SK-N-SH (cell line): ENCODE data around the gene PTPN4. TPM values are rescaled to one million over a fixed set of nuclear protein-coding genes. Genes with fewer than 3 reads are reported as not detected.
"Not testable (repeated sequence)": the region's sequence is repeated elsewhere in the genome, so short reads cannot be mapped to it uniquely, and the experiment has no call there.

Source experiments
- CTCF ChIA-PET: fragments of 300-600, 350-600 bp; formaldehyde crosslinking; extraction: SDS; loops from one replicate; lab custom pipeline; 2021; lab: Yijun Ruan, JAX
- POLR2A ChIA-PET: fragments of 350-600 bp; sonication (Branson Sonifier 250); formaldehyde crosslinking; extraction: SDS; loops from one replicate; lab custom pipeline; 2020; ENCODE audit warnings: antibody characterized with exemption, inconsistent platforms; lab: Yijun Ruan, JAX
- DNase-seq: peaks from one replicate; pipeline ENCODE4 v3.0.0; 2012
- H2AFZ ChIP-seq: fragments of 200-600 bp; sonication (generic); 2 replicates; pipeline ENCODE4 v1.8.1; 2016; ENCODE audit warnings: antibody characterized with exemption, mild to moderate bottlenecking, low read depth
- H3F3A ChIP-seq: fragments of 200-600 bp; sonication (generic); replicated peaks from 2 replicates; pipeline ENCODE3; 2016; ENCODE audit warnings: antibody characterized with exemption, mild to moderate bottlenecking; ENCODE audit not compliant: insufficient read depth
- H3K27ac ChIP-seq, 2 experiments: fragments of 200-500 bp in 1 of 2; fragments of 200-600 bp in 1 of 2; sonication (Bioruptor generic) in 1 of 2; sonication (generic), shearing (Covaris generic) in 1 of 2; 2 replicates each; pipeline versions ENCODE4 v1.5.1 to v1.6.1; 2014 to 2016; ENCODE audit warnings: low read depth in 2 of 2, inconsistent platforms in 1 of 2, low read length in 1 of 2, mild to moderate bottlenecking in 1 of 2, mixed read lengths in 1 of 2
- H3K27me3 ChIP-seq: fragments of 200-600 bp; sonication (generic), shearing (Covaris generic); 2 replicates; pipeline ENCODE4 v1.6.1; 2016; ENCODE audit warnings: mixed run types; ENCODE audit not compliant: insufficient read depth
- H3K36me3 ChIP-seq, 2 experiments: fragments of 200-500 bp in 1 of 2; fragments of 200-600 bp in 1 of 2; sonication (Bioruptor generic) in 1 of 2; sonication (generic) in 1 of 2; replicated peaks in 1 of 2; 2 replicates each; pipeline versions ENCODE3 to v1.5.1; 2014 to 2016; ENCODE audit warnings: low read length in 1 of 2, mild to moderate bottlenecking in 1 of 2; ENCODE audit not compliant: insufficient read depth in 2 of 2, control insufficient read depth in 1 of 2
- H3K4me1 ChIP-seq, 2 experiments: fragments of 200-500 bp in 1 of 2; fragments of 200-600 bp in 1 of 2; sonication (Bioruptor generic) in 1 of 2; sonication (generic), shearing (Covaris generic) in 1 of 2; 2 replicates each; pipeline versions ENCODE4 v1.5.1 to v1.6.1; 2014 to 2016; ENCODE audit warnings: low read depth in 1 of 2, low read length in 1 of 2, mixed run types in 1 of 2; ENCODE audit not compliant: insufficient read depth in 2 of 2, control insufficient read depth in 1 of 2
- H3K4me2 ChIP-seq: fragments of 200-600 bp; sonication (generic), shearing (Covaris generic); 2 replicates; pipeline ENCODE4 v1.6.1; 2017; ENCODE audit warnings: mixed run types
- H3K4me3 ChIP-seq, 2 experiments: fragments of 200-500 bp in 1 of 2; fragments of 200-600 bp in 1 of 2; sonication (Bioruptor generic) in 1 of 2; sonication (generic), shearing (Covaris generic) in 1 of 2; 2 replicates each; pipeline versions ENCODE4 v1.5.1 to v1.8.1; 2014 to 2016; ENCODE audit warnings: low read depth in 2 of 2, inconsistent platforms in 1 of 2, low read length in 1 of 2, mild to moderate bottlenecking in 1 of 2, mixed read lengths in 1 of 2, moderate library complexity in 1 of 2
- H3K79me2 ChIP-seq: fragments of 200-600 bp; sonication (generic); 2 replicates; pipeline ENCODE4 v1.8.1; 2017; ENCODE audit warnings: mild to moderate bottlenecking; ENCODE audit not compliant: insufficient read depth
- H3K9ac ChIP-seq: fragments of 200-600 bp; sonication (generic); 2 replicates; pipeline ENCODE4 v1.6.1; 2017; ENCODE audit warnings: mixed run types
- H3K9me2 ChIP-seq: fragments of 200-600 bp; sonication (generic); 2 replicates; pipeline ENCODE4 v1.6.1; 2017; ENCODE audit warnings: mixed run types
- H3K9me3 ChIP-seq: fragments of 200-600 bp; sonication (generic); 2 replicates; pipeline ENCODE4 v1.6.1; 2017; ENCODE audit warnings: mixed run types, mild to moderate bottlenecking, moderate library complexity
- H4K20me1 ChIP-seq: fragments of 200-600 bp; sonication (generic); 2 replicates; pipeline ENCODE4 v1.6.1; 2017; ENCODE audit warnings: mild to moderate bottlenecking, mixed run types; ENCODE audit not compliant: insufficient read depth
- CHD2 ChIP-seq: fragments of 150-350 bp; IDR thresholded peaks from 2 replicates; pipeline ENCODE4 v1.6.1; 2018; ENCODE audit warnings: low read length; ENCODE audit not compliant: partially characterized antibody
- EZH2phosphoT487 ChIP-seq: fragments of 200-600 bp; sonication (generic); IDR thresholded peaks from 2 replicates; pipeline ENCODE4 v1.6.1; 2017; ENCODE audit warnings: low read depth, mixed run types, mild to moderate bottlenecking, antibody characterized with exemption, moderate library complexity, borderline replicate concordance
- FOXM1 ChIP-seq: IDR thresholded peaks from 2 replicates; pipeline ENCODE4 v1.4.0; 2012; ENCODE audit warnings: low read depth, mild to moderate bottlenecking
- GABPA ChIP-seq: IDR thresholded peaks from 2 replicates; pipeline ENCODE4 v1.4.0; 2012; ENCODE audit warnings: low read depth, mild to moderate bottlenecking
- GATA2 ChIP-seq: sonication (generic); formaldehyde crosslinking; IDR thresholded peaks from 2 replicates; pipeline ENCODE4 v1.5.0; 2020; ENCODE audit warnings: mild to moderate bottlenecking, missing genetic modification reagents
- JUND ChIP-seq: IDR thresholded peaks from 2 replicates; pipeline ENCODE4 v1.4.0; 2012
- MXI1 ChIP-seq: IDR thresholded peaks from 2 replicates; pipeline ENCODE4 v1.6.1; 2012; ENCODE audit warnings: mild to moderate bottlenecking, low read depth, low read length, improper control_type of control experiment
- NFIC ChIP-seq: IDR thresholded peaks from 2 replicates; pipeline ENCODE4 v1.4.0; 2012; ENCODE audit warnings: borderline replicate concordance
- NRF1 ChIP-seq: IDR thresholded peaks from 2 replicates; pipeline ENCODE4 v1.6.1; 2012; ENCODE audit warnings: low read depth, mild to moderate bottlenecking, low read length
- RAD21 ChIP-seq: IDR thresholded peaks from 2 replicates; pipeline ENCODE4 v1.6.1; 2012; ENCODE audit warnings: mild to moderate bottlenecking, low read length
- RCOR1 ChIP-seq: fragments of 150-350 bp; IDR thresholded peaks from 2 replicates; pipeline ENCODE4 v1.6.1; 2017; ENCODE audit warnings: antibody characterized with exemption, low read length
- RFX5 ChIP-seq: IDR thresholded peaks from 2 replicates; pipeline ENCODE4 v1.6.1; 2012; ENCODE audit warnings: mild to moderate bottlenecking, improper control_type of control experiment, low read length
- RXRA ChIP-seq: IDR thresholded peaks from 2 replicates; pipeline ENCODE4 v1.4.0; 2012; ENCODE audit warnings: low read depth, mild to moderate bottlenecking, borderline replicate concordance
- TAF1 ChIP-seq: IDR thresholded peaks from 2 replicates; pipeline ENCODE4 v1.6.1; 2012; ENCODE audit warnings: low read depth, mild to moderate bottlenecking, low read length, moderate library complexity, borderline replicate concordance
- WGBS: methylation state at CpG from one replicate; pipeline ENCODE4 v1.1.6; 2017; ENCODE audit warnings: low lambda C conversion rate; 5-methylcytosine and 5-hydroxymethylcytosine counted together
- polyA plus RNA-seq, 3 experiments: library from polyadenylated mRNA; depleted of rRNA; stranded (reverse); fragments of >200 nt; gene quantifications; 2 replicates each; pipeline ENCODE4 v1.2.3, GENCODE V29; 2012
- TF ChIP-seq, protein P1 (sequence below): IDR thresholded peaks from 2 replicates; pipeline ENCODE4 v1.6.1; 2012; ENCODE audit warnings: mild to moderate bottlenecking, low read depth, low read length, moderate library complexity
- TF ChIP-seq, protein P2 (sequence below): fragments of 200-600 bp; sonication (generic); IDR thresholded peaks from 2 replicates; pipeline ENCODE4 v1.6.1; 2017; ENCODE audit warnings: antibody characterized with exemption, mild to moderate bottlenecking, moderate library complexity
- TF ChIP-seq, protein P3 (sequence below): fragments of 150-350 bp; IDR thresholded peaks from 2 replicates; pipeline ENCODE4 v1.6.1; 2016; ENCODE audit warnings: mild to moderate bottlenecking, low read depth, low read length

Gene PTPN4
- polyA plus RNA-seq, 1 of the 3 experiments (the other 2 are of a cell fraction) = 6.2 TPM

DNA sequence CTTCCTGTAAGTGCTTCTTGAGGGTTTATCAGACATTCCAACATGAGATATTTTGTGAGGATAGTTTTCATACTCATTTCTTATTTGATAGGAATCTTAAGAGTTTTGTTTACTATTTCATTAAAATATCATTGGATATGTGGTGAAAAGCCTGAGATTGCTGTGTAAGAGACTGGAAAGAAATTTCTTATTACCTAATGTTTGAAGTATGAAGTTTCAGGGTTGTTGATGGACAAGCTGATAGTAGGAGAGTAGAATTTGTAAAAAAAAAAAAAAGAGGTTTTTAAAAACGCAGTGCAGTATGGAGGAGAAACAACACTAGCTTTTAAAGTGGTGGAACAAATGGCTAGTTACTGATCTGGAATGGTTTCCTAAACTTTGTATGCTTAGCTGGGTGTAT lies 260.8 kb downstream of the PTPN4 start:
- Histone ChIP-seq H3K27me3 (no peaks in the 10 kb centered on the region), H3K27ac (no peak overlapping the region), H3K9me3 (no peaks in the 10 kb centered on the region), H3K9me2 (no peaks in the 10 kb centered on the region), H3K36me3 (peaks cover 0 to 9% of the 10 kb centered on the region in 2 experiments), H3K4me1 (peaks cover 2 to 8% of the 10 kb centered on the region in 2 experiments; a peak in 3 of 4 replicates), H3K4me2 (no peak overlapping the region), H4K20me1 (no peaks in the 10 kb centered on the region), H3K79me2 (peaks cover 28% of the 10 kb centered on the region), H3K4me3 (no peak overlapping the region), H3K9ac (no peak overlapping the region), H2AFZ (no peak overlapping the region), H3F3A (peaks cover 3% of the 10 kb centered on the region)
- DNase-seq = no peak
- CTCF ChIA-PET = interaction anchor here (1.3 kb wide), 1 partner anchor 11 kb away, joined by 3 read pairs; no protein-coding TSS in a partner anchor
- no peak for TF ChIP-seq RCOR1
- no peak for TF ChIP-seq EZH2phosphoT487
- TF ChIP-seq MXI1 = no peak
- no peak for TF ChIP-seq JUND
- TF ChIP-seq GABPA = no peak
- TF ChIP-seq CHD2 = no peak
- TF ChIP-seq, protein P1, sequence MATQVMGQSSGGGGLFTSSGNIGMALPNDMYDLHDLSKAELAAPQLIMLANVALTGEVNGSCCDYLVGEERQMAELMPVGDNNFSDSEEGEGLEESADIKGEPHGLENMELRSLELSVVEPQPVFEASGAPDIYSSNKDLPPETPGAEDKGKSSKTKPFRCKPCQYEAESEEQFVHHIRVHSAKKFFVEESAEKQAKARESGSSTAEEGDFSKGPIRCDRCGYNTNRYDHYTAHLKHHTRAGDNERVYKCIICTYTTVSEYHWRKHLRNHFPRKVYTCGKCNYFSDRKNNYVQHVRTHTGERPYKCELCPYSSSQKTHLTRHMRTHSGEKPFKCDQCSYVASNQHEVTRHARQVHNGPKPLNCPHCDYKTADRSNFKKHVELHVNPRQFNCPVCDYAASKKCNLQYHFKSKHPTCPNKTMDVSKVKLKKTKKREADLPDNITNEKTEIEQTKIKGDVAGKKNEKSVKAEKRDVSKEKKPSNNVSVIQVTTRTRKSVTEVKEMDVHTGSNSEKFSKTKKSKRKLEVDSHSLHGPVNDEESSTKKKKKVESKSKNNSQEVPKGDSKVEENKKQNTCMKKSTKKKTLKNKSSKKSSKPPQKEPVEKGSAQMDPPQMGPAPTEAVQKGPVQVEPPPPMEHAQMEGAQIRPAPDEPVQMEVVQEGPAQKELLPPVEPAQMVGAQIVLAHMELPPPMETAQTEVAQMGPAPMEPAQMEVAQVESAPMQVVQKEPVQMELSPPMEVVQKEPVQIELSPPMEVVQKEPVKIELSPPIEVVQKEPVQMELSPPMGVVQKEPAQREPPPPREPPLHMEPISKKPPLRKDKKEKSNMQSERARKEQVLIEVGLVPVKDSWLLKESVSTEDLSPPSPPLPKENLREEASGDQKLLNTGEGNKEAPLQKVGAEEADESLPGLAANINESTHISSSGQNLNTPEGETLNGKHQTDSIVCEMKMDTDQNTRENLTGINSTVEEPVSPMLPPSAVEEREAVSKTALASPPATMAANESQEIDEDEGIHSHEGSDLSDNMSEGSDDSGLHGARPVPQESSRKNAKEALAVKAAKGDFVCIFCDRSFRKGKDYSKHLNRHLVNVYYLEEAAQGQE = no peak
- TF ChIP-seq NRF1 = no peak
- TF ChIP-seq TAF1 = no peak
- no peak for TF ChIP-seq FOXM1
- TF ChIP-seq RFX5 = no peak
- no peak for TF ChIP-seq NFIC
- TF ChIP-seq, protein P2, sequence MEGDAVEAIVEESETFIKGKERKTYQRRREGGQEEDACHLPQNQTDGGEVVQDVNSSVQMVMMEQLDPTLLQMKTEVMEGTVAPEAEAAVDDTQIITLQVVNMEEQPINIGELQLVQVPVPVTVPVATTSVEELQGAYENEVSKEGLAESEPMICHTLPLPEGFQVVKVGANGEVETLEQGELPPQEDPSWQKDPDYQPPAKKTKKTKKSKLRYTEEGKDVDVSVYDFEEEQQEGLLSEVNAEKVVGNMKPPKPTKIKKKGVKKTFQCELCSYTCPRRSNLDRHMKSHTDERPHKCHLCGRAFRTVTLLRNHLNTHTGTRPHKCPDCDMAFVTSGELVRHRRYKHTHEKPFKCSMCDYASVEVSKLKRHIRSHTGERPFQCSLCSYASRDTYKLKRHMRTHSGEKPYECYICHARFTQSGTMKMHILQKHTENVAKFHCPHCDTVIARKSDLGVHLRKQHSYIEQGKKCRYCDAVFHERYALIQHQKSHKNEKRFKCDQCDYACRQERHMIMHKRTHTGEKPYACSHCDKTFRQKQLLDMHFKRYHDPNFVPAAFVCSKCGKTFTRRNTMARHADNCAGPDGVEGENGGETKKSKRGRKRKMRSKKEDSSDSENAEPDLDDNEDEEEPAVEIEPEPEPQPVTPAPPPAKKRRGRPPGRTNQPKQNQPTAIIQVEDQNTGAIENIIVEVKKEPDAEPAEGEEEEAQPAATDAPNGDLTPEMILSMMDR = no peak
- no peak for TF ChIP-seq RAD21
- TF ChIP-seq GATA2 (CRISPR knock-in tag) = no peak
- no peak for TF ChIP-seq RXRA
- TF ChIP-seq, protein P3, sequence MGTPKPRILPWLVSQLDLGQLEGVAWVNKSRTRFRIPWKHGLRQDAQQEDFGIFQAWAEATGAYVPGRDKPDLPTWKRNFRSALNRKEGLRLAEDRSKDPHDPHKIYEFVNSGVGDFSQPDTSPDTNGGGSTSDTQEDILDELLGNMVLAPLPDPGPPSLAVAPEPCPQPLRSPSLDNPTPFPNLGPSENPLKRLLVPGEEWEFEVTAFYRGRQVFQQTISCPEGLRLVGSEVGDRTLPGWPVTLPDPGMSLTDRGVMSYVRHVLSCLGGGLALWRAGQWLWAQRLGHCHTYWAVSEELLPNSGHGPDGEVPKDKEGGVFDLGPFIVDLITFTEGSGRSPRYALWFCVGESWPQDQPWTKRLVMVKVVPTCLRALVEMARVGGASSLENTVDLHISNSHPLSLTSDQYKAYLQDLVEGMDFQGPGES = no peak
- WGBS = 71% methylated on average over 1 of the region's 1 CpG
- POLR2A ChIA-PET = no interaction called here

DNA sequence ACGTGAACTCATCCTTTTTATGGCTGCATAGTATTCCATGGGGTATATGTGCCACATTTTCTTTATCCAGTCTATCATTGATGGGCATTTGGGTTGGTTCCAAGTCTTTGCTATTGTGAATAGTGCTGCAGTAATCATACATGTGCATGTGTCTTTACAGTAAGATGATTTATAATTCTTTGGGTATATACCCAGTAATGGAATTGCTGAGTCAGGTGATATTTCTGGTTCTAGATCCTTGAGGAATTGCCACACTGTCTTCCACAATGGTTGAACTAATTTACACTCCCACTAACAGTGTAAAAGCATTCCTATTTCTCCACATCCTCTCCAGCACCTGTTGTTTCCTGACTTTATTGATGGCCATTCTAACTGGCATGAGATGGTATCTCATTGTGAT lies 262.8 kb downstream of the PTPN4 start:
- H3K4me1 ChIP-seq, H3K27me3 ChIP-seq, H4K20me1 ChIP-seq, CTCF ChIA-PET, H3K4me2 ChIP-seq, H3K9ac ChIP-seq, H3K27ac ChIP-seq, H3F3A ChIP-seq, H3K4me3 ChIP-seq, H3K9me2 ChIP-seq, H2AFZ ChIP-seq, POLR2A ChIA-PET, DNase-seq, H3K9me3 ChIP-seq: not testable (repeated sequence)
- Histone ChIP-seq H3K79me2 (peaks cover 30% of the 10 kb centered on the region), H3K36me3 (peaks cover 0 to 18% of the 10 kb centered on the region in 2 experiments)
- WGBS = 90% methylated on average over 1 of the region's 1 CpG
